ENCODE data around the gene KLHL21. TPM values are rescaled to one million over a fixed set of nuclear protein-coding genes. Genes with fewer than 3 reads are reported as not detected.
"Not testable (repeated sequence)": the region's sequence is repeated elsewhere in the genome, so short reads cannot be mapped to it uniquely, and the experiment has no call there.

Gene KLHL21
- polyA plus RNA-seq, 1 donor = 45.8 TPM

DNA sequence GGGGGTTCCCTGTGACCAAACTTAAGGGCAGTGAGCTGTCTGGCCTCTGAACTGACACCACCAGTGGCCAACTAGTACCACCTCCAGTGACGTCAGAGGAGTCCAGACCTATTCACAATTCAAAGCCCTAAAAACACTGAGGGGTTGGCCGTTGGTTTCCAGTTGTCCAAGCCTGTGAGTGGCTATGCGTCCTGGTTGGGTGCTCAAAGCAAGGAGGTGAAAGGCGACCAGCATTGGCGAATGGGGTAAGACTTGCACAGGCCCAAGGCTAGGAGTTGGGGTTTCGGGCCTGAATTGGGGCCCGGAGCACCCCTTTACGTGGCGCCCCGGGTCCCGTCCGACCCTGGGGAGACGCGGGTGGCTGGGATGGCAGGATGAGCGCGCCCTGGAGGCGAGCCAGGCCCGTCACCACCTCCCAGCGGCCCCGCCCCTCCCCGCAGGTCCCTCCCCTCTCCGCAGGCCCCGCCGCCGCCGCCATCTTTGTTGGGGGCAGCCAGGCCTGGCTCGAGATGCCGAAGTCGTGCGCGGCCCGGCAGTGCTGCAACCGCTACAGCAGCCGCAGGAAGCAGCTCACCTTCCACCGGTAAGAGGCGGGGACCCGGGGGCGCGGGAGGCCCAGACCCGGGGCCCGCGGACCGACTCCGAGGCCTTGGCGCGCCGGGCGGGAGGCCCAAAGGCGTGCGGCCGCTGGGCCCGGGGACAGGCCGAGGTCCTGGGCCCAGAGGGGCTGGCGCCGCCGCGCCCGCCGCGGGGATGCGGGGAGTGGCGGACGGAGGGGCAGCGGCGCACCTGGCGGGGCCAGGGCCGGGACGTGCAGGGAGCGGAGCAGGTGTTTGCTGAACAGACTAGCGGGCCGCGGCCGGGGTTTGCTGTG is 22.3 kb upstream of the KLHL21 start, which contains the start of gene THAP3:
THAP3 (plus strand) TSS at position 159 of the 874 bp plus-strand sequence; CDS start at position 510, 351 bp downstream.
- peak; percentile 84 for DNase-seq

DNA sequence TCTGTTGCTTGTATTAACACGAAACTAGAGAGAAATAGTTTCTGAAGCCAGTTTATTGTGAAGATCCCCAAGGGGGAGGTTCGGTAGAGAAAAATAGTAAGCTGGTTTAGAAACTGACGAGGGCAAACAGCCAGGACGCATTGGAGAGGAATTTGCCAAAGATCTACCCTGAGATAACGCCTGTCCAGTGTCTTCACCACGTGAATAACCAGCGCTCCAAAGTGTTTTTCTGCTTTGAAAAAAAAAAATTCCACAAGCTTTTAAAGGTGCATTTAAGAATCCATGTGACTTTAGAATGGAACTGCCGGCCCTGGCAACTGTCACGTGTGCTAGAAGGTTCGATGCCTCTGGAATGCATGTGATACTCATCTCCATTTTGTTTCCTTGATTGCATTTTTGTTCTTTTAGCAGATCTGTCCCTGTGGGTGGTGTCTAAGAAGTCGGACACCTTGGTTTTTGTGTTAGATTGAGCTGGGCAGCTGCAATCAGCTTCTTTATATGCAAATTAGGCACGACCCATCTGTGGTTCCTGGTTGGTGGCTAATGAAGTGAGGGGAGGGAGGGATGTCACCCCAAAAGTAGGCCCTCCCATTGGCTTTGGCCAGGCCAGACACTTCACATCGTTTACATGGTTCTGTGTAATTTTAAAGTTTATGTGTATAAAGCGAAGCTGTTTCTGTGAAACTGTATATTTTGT is 20.7 kb upstream of the KLHL21 start:
- DNase-seq = no peak

DNA sequence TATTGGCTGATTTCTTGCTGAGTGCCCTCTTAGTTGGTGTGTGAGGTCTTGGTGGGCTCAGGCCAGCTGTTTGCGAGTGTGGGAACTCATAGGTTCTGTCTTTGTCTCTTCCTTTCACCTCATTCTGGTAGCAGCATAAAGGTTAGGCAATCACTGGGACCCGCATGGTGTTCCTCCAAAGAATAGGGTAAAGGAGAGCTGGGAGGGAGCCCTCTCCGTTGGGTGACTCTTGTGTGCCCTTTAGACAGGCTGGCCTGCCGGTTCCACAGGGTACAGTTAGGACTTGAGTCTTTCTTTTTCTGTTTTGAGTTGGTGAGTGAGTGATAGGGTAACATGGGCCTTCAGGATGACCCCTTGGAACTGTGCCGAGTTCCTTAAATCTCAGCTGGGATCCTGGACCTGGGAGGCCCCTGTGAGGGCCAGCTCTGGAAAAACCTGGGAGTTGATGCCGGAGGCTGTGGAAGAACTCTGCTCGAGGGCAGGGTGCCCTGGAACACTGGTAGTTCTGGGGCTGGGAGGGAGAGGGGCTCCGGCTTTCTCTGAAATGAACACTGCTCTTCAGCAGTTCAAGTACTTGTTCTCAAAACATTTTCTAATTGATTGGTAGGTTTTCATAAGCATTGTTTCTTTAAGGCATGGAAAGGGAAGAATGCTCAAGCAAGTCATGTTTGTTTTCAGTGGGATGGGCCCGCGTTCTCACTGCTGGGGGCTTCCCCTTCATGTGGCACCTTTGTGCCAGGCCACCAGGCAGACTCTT is 19.9 kb upstream of the KLHL21 start:
- DNase-seq = no peak

DNA sequence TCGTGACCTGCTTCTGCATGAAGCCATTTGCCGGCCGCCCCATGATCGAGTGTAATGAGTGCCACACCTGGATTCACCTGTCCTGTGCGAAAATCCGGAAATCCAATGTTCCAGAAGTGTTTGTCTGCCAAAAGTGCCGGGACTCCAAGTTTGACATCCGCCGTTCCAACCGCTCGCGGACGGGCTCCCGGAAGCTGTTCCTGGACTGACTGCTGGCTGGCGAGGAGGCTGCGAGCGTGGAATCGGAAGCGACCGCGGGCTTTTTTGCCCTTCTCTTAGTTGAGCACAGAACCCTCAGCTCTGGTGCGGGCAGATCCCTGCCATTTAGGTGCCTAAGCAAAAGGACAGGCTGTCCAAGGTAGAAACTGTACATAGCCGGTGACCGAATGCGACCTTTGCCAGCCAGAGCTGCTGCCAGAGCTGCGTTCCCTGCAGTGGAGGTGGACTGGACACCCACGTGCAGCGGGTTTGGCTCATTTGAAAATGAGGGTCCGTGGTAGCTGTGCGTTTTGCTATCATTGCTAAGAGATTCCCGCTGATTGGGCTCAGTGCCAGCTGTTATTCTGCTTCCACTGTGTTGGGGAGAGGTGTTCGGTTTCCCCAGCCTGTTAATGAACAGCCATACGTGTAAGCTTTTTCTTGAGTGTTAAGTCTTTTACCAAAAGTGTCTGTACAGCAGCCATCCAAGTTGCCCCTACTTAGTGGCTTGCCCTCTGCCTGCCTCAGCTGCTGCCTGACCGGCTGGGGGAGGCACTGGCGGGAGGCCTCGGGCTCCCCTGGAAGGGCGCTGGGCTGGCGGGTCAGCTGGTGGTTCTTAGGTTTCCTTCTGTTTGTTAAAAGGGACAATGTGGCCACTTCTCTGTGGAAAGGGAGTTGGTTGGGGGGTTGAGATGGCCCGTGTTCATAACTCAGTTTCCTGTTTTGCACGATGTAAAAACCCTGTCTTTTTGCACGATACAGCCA is 19.0 kb upstream of the KLHL21 start:
- DNase-seq = no peak

GRCh38 chr1:6619045-6619444 is 16.4 kb upstream of the KLHL21 start:
- DNase-seq = no peak

GRCh38 chr1:6614929-6615785 is 12.5 kb upstream of the KLHL21 start:
- DNase-seq = no peak

- peak; percentile 60 for DNase-seq
These were observed 11.6 kb upstream of the KLHL21 start for GRCh38 chr1:6614019-6614928.

DNA sequence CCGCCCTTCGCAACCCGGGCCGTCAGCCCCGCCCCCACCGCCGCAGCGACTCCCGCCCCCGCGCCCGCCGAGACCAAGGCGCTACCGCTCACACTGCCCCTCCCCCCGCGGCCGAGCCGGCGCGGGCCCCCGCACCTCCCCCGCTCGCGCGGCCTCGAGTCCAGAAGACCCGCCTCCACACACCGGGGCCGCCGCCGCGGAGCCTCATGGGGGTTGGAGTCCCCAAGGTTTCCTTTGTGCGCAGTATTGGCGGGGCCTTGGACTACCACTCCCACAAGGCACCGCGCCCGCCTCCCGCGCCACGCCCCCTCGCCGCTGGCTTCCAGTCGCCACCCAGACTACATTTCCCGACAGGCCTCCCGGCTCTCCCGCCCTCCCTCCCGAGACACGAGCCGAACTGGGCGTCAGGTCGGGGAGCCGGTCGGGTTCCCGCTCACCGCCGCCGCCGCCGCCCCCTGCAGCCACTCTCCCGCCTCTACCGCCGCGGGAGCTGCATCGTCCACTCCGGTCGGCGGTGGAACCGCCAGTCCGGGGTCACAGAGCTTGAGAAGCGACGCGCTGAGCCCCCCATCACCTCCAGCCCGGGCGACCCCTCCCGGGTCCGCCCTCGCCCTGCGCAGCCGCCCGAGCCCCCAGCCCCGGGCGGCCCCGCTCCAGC is 10.8 kb upstream of the KLHL21 start, which contains the start of gene PHF13:
PHF13 (plus strand) TSS at position 371 of the 658 bp plus-strand sequence. CDS start 336 bp downstream, outside the sequence.
- peak; percentile 99 for DNase-seq

DNA sequence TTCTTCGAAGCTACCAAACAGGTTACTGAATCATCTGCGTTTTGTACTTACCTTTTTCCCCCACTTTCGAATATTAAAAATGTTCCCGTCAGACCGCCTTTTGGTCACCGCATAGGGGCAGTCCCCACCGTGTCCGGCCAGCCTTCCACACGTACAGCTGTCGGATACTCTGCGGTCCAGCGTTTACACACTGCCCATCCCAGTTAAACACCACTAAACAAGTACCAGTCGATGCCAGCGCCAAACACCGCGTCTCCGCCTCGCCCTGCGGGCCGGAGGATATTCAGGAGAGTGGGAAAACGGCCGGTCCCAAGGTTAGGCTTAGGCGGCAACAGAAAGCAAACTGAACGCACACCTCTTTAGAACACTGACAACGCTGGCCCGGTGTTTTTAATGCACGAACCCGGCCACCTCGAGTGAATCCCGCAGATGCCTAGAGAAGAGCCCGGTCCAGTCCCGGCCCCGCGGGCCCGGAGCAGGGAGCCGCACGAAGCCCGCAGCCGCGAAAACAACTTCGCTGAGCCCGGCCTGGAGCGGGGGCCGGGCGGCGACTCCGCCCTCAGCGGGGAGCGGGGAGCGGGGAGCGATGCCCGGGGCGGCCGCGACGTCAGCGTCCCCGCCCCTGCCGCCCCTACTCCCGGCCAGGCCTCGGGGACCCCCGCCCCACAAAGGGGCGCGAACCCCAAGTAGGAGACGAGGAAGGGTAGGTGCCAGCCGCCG is 10.1 kb upstream of the KLHL21 start:
- peak; percentile 44 for DNase-seq

DNA sequence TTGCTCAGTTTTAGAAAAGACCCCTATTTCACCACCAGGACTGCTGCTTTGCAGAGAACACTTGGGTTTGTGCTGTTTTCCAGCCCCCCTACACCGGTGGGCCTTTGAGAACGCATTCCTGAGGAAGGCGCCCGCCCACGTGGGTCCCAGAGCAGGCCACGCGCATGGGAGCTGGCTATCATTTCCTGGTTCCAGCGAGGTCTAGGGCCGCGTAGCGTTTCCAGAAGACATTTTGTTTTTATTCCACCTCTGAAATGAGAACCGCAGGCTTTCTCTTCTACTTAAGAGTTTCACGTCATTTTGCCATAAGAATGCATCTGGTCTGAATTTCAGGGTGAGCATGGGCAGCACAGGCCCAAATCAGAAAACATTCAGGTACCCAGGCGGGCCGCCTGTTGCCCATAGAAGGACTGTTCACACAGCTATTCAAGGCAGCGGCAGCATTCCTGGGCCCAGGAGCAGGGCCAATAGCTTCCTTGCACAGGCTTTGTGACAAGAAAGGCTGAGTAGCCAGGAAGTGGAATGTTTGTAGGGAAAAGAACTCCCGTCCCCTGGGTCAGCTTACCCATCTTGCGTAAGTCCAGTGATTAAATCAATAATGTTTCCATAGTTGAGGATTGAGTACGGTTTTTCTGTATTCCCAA is 1.4 kb upstream of the KLHL21 start:
- peak; percentile 72 for DNase-seq

- peak; percentile 87 for DNase-seq
These were observed 707 bp upstream of the KLHL21 start for GRCh38 chr1:6603238-6603914.

DNA sequence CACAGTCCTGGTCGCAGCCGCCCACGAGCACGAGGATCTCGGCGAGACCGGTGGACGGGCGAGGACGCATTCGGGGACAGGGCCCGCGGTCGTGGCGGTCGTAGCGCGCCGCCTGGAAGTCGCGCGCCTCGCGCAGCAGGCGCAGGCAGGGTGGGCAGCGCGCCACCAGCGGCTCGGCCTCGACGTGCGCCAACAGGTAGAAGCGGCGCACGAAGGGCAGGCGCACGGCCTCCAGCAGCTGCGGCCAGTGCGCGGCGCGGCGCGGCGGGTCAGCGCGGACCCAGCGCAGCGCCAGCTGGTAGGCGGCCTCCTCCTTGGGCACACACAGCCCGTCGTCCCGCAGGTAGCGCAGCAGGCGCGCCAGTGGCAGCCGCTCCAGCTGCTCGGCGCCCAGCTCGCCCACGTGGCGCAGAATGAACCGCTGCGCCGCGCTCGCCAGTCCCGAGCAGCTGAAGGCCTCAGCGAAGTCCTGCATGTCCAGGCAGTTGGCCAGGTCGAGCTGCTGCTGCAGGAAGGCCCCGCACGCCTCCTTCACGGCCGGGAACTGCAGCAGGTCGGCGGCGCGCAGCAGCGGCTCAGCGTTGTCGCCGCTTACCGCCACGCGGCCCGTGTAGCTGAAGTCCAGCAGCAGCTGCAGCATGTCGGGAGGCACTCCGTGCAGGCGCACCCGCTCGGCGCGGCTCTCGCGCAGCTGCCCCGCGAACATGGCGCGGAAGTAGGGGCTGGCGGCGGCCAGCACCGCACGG is 573 bp downstream of the KLHL21 start:
- peak; percentile 73 for DNase-seq

DNA sequence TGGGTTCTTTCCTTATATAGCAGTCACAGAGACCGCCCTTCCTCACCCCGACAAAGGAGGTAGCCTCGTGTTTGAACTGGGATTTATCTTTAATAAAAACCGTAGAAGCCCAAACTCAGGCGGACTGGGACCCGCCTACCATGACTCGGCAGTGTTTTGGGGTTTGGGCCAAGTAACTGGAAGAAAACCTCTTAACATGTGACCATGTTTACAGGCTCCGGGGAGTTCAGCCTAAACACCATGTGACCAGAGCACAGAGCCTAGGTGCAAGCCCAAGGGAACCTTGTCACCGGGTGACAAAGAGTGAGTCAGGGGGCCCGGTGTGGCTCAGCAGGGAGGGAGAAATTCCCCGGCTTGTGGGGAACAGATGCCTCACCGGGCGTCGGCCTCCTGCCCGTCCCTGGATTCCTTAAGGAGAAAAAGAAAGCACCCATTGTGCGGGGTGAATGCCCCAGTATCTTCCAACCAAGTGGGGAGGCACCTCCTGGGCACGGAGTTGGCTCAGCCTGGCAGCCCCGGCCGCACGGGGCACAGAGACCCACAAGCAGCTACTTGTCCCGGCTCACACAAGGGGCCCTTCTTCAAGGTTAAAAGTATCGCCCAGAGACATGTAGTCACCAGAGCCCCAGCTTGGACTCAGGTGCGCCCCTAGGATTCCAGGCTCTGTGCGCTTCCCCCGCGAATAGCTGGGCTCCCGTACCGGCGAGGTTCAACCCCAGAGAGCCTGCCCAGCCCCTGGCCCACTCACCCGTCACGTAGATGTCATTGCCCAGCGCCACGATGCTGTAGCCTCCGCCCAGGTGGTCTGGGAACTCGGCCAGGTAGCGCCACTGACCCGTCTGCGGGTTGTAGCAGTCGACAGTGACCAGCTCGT is 1.4 kb downstream of the KLHL21 start:
- peak; percentile 70 for DNase-seq

GRCh38 chr1:6600410-6601048 is 2.1 kb downstream of the KLHL21 start:
- DNase-seq = no peak

DNA sequence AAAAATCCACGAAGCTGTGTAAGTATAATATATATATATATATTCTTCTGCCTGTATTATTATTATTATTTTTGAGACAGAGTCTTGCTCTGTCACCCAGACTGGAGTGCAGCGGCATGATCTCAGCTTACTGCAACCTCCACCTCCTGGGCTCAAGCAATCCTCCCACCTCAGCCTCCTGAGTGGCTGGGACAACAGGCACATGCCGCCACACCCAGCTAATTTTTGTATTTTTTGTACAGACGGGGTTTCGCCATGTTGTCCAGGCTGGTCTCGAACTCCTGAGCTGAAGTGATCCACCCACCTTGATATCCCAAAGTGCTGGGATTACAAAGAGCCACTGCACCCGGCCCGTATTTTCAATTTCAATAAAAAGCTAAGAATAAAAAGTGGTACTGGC is 2.7 kb downstream of the KLHL21 start:
- DNase-seq = not testable (repeated sequence)
